ENCODE data around the gene TIAL1.
"Not testable (repeated sequence)": the region's sequence is repeated elsewhere in the genome, so short reads cannot be mapped to it uniquely, and the experiment has no call there.

The TIAL1 gene

GRCh38 chr10:119532251-119532650 is 64.5 kb downstream of the TIAL1 start:
- not testable (repeated sequence) for DNase-seq (ENCODE audit: low spot score); FAIRE-seq

DNA sequence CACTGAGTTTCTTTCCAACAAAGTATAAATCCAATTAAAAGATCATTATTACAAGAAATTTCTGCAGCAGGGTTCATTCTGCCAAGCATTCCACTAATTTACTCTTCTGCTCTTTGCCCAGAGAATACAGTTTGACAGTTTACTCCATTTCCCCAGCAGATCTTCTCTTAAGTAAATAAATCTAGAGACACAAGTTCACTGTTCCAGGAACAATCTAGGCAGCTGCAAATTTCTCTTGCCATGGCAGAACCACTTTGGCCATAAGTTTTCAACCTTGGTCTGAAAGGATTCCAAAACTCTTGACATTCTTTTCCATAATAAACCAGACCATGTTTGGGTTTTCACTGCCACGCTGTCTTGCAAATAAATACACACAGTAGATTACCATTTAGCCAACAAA is 65.7 kb downstream of the TIAL1 start:
- no peak for DNase-seq (ENCODE audit: low spot score)
- FAIRE-seq, result no peak

- not testable (repeated sequence) for FAIRE-seq
- peak; percentile 41 for DNase-seq (ENCODE audit: low spot score)
Observed at GRCh38 chr10:119528663-119529237, 68.0 kb downstream of the TIAL1 start.

- no peak for FAIRE-seq
- no peak for DNase-seq (ENCODE audit: low spot score)
Observed at GRCh38 chr10:119526621-119527592, 69.9 kb downstream of the TIAL1 start.

- FAIRE-seq, result no peak
- DNase-seq (ENCODE audit: low spot score), result no peak
Observed at GRCh38 chr10:119526149-119526548, 70.6 kb downstream of the TIAL1 start.

DNA sequence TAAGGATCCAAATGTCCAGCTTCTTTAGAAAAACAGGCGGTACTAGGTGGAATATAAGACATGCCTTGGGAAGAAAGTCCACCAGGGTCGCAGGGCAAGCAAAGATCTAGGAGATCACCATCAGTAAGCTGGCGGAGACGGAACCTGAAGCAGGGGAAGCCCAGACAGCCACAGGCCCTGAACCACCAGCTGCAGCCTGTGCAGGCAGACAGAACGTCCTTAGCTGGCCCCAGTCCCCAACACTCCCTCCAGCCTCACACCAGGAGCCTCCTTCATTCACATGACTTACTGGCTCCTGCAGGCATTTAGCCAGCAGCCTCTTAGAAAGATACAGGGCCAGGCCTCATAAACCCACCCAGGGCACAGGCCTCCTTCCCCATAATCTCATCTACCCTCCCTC is 71.6 kb downstream of the TIAL1 start:
- DNase-seq (ENCODE audit: low spot score) (no peak), FAIRE-seq (no peak)

- FAIRE-seq, result no peak
Observed at GRCh38 chr10:119524720-119525070, 72.1 kb downstream of the TIAL1 start.

GRCh38 chr10:119523895-119524719 is 72.7 kb downstream of the TIAL1 start:
- no peak for FAIRE-seq
- no peak for DNase-seq (ENCODE audit: low spot score)

More at GRCh38 chr10:119524720-119525070, 72.1 kb downstream of the TIAL1 start:
- DNase-seq (ENCODE audit: low spot score), result no peak

Measured in urothelium cell line (cell line).